GM04503 (cell line): ENCODE results near the gene PDIA5.

Source experiments
- DNase-seq: peaks from one replicate; pipeline ENCODE4 v3.0.0-alpha.2; 2012; ENCODE audit warnings: low read depth

Gene PDIA5

GRCh38 chr3:123066896-123067688 is at the start of gene PDIA5:
PDIA5 (plus strand) TSS chr3:123067025; CDS start chr3:123067165, 140 bp downstream.
- DNase-seq: peak; percentile 51

DNA sequence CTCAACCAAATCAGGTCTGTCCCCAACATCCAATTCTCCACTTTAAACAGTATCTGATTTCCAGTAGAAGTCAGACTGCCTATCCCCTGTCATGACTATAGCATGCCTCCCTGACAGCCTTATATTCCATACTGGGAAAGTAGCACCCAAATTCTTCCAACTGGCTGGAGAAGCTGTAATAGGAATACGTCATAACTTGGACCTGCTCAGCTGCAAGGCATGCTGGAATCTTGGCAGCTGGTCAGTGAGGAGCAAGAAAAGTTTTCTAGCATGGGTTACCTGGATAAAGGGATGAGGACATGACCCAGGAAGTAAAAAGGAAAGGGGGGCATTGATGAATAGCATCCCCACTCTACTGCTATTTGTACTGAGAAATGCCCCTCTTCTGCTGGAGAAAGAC is 48.1 kb upstream of the PDIA5 start:
- DNase-seq: no peak

- DNase-seq: no peak
These were observed 47.7 kb upstream of the PDIA5 start for GRCh38 chr3:123019161-123019560.

DNA sequence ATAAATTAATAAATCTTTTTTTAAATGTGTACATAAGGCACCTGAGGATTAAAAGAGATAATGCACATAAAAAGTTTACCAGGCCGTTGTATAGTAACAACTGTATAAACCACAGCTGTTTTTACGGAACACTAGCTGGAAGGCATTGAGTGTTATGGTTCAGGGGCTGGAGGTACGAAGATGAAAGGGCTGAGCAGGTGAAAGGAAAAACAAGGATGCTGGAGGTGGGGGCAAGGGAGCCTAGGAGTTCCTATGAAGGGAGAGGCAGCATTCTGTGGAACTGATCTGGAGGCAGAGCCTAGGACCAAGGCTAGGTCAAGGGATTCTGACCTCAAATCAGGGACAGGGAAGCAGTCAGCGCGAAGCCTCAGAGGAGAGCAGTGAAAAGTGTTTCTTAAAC is 47.2 kb upstream of the PDIA5 start:
- DNase-seq: no peak

- DNase-seq: no peak
These were observed 46.1 kb upstream of the PDIA5 start for GRCh38 chr3:123020709-123021108.

- no peak for DNase-seq
These were observed 45.4 kb upstream of the PDIA5 start for GRCh38 chr3:123021388-123021787.

DNA sequence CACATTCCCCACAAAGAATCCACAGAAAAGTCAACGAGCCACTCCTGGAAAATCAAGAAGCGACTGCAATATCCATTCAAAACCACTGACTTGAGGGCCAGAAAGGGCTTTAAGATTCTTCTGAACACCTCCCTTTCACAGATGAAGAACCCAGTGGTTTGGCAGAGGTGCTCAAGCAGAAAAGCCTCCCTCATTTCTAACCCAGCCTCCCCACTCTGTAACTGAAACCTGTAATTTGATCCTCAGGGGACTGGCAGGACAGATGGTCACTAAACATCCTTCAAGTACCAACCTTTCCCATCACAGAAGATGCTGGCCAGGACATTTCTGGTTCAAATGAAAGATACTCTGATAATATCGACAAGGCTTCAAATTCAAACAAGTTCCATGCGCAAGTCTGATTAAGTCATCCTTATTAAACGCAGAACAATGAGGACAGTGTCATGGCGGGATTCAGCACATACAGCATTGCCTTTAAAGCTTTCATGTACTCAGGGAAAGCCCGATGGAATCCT is 44.8 kb upstream of the PDIA5 start:
- DNase-seq: no peak

- no peak for DNase-seq
These were observed 42.8 kb upstream of the PDIA5 start for GRCh38 chr3:123024056-123024455.

DNA sequence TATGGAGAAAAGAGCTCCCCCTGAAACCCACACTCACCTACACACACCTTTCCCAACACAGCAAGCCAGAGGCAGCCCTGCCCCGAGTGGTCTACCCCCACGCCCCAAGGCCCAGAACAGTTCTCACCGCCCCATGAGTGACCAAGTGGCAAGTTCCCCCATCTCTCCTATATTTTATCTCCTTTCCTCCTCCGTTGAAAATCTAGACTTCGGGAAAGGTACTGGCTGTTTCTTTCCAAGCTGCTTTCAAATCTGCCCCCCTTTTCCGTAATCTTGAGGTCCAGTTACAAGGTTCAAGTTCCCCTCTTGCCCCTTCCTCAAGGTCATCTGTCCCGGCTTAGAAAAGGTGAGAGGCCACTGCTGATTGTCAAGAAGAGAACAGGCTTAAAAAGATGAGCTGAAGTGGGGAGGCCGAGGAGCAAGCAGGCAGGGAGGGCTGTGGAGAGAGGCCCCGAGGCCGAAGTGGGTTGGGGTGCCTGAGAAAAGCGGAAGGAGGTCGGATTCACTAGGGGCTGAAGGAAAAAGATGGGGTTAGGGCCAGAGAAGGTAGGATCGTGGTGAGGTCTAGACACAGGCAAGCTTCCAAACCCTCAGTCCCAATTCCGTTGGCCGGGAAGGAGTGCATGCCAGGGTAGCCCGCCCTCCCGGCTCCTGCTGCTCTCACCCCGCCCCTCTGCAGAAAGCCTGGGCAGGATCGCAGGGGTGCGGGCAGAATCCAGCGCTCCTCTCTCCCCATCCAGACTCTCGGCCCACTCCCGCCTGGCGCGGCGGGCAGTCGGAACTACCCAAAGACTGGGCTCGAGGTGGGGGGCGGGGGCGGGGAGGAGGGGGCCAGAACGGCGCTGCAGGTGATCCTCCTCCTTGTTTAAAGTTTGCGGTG is 40.9 kb upstream of the PDIA5 start:
- DNase-seq: no peak

- no peak for DNase-seq
These were observed 40.1 kb upstream of the PDIA5 start for GRCh38 chr3:123026565-123027291.

GRCh38 chr3:123027292-123028232 is 39.3 kb upstream of the PDIA5 start, which contains the start of gene SEMA5B:
SEMA5B (minus strand) TSS chr3:123027763; CDS start chr3:122961263, 66,500 bp downstream.
- DNase-seq: no peak

DNA sequence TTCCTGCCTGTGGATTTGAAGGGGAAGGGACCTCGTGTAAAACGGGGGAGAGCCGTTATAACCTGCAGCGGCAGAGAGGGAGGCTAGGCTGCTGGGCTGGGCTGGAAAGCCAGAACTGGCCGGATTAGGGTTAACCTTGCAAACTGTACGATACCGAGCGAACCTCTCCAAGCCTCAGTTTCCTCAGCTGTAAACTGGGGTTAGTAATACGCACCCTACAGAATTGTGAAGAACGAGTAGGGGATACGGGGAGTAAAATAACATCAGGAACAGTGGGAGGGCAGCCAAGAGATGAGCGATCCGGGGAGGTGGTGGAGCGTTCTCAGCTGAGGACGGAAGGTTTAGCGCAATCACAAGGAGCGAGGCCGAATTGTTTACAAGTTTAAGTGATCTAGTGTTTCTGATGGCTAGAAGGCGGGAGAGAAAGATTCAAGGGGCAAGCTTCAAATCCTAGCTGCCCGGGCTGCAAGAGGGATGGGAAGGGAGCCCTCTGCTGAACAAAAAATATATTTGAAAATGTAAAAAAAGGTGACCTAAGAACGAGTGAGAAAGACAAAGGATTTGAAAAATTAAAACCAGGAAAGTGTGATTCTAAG is 38.5 kb upstream of the PDIA5 start:
- DNase-seq: no peak

DNA sequence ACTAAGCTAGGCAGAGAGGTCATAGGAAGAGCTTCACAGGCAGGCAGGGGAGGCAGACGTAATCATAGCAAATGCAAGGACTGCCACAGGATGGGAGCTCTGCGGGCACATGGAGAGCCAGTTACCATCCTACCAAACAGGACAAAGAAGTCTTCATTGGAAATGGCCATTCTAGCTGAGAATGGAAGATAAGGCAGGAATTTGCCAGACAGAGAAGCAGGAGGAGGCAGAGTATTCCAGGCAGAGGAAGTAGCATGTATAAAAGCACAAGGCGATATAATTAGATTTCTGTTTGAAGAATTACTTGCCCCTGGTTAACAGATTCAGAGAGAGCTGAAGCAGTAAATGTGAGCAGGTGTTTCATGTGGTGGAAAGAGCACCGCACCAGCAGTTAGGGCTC is 35.8 kb upstream of the PDIA5 start:
- DNase-seq: no peak

GRCh38 chr3:123032057-123032456 is 34.8 kb upstream of the PDIA5 start:
- DNase-seq: no peak

GRCh38 chr3:123034120-123034519 is 32.7 kb upstream of the PDIA5 start:
- no peak for DNase-seq

DNA sequence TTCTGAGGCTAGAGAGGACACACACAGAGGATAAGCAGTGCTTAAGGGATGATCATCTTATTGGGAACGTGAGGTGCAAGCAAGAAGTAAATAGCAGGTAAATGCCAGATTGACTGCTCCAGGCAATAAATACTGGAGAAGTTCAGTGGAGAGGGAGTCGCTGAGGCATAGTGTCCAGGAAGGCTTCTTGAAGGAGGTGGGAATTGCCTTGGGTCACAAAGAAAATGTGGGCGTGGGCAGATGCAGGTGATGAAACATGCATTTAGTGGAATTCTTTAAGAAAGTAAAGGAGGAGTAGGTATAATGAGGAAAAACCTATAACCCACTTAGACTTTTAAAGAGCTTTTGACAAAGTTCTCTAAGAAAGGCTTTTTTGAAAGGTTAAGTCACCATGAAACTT is 31.8 kb upstream of the PDIA5 start:
- DNase-seq: no peak

- peak; percentile 36 for DNase-seq
These were observed 30.3 kb upstream of the PDIA5 start for GRCh38 chr3:123036352-123037014.

DNA sequence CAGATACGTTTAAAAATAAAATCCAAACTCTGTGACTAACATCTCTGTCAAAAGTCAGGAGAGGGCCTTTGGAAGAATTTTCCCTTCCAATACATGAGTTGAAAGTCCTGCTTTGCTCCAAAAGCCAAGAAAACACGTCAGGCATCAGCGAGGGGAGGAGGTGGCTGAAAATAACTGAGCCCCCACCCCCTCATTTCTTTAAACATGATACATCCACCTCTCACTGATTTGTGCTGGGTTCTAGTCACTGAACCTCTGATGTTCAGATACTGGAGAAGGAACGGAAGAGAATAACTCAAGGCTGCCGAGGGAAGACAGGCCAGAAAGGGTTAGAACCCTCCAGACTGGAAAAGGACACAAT is 29.8 kb upstream of the PDIA5 start:
- no peak for DNase-seq

DNA sequence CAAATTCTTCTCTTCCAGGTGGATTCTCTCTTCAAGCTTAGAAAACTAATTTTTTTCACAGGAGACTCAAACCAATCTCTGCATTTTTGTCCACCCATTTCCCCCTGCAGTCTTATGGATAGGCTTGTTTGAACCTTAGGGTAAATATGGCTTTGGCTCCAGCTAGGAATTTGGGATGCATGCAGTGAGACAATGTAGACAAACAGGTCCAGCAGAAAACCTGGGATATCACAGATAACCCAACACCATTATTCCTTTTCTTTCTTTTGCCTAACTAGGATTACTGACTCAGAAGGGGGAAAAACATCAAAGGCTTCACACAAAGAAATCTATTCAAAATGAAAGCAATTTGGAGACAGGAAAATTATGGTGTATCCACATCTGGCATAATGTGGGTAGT is 28.1 kb upstream of the PDIA5 start:
- DNase-seq: no peak

- no peak for DNase-seq
These were observed 27.6 kb upstream of the PDIA5 start for GRCh38 chr3:123039178-123039577.
